Esophagus muscularis mucosa (tissue), 3 donors: Measurements from ENCODE around the gene ARHGAP15.

Experiments used
- POLR2AphosphoS5 ChIP-seq, 2 donors: sonication (generic); formaldehyde crosslinking; IDR thresholded peaks; one replicate each; pipeline ENCODE4 v1.6.1; 2017; ENCODE audit warnings: antibody characterized with exemption in 2 of 2
- TF ChIP-seq, protein P1 (sequence below), 3 experiments: fragments of 200-600 bp in 2 of 3; fragments of 450-650 bp in 1 of 3; sonication (generic) in 2 of 3; IDR thresholded peaks; one replicate each; pipeline ENCODE4 v1.5.1; 2017 to 2019; ENCODE audit warnings: antibody characterized with exemption in 3 of 3, mild to moderate bottlenecking in 2 of 3, moderate library complexity in 1 of 3

DNA sequence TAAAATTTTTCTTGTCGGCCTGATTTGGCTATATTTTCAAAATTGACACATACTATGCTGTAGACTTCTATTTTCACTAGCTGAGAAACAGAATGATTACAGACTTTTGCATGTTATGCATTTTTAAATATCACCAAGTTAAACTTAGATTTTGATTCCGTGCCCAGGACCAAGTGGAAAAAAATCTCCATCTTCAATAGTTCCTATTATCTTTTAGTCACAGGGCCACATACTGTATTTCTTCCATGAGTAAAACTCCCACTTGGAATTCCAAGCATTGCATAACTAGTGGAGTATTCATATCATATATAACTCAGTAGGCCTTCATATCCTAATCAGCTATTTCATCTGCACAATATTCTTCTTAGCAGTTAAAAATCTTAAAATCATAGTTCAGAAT lies 470.9 kb downstream of the ARHGAP15 start:
- TF ChIP-seq POLR2AphosphoS5 (IDR thresholded peaks at IDR 0.05), result no peak
- TF ChIP-seq, protein P1, sequence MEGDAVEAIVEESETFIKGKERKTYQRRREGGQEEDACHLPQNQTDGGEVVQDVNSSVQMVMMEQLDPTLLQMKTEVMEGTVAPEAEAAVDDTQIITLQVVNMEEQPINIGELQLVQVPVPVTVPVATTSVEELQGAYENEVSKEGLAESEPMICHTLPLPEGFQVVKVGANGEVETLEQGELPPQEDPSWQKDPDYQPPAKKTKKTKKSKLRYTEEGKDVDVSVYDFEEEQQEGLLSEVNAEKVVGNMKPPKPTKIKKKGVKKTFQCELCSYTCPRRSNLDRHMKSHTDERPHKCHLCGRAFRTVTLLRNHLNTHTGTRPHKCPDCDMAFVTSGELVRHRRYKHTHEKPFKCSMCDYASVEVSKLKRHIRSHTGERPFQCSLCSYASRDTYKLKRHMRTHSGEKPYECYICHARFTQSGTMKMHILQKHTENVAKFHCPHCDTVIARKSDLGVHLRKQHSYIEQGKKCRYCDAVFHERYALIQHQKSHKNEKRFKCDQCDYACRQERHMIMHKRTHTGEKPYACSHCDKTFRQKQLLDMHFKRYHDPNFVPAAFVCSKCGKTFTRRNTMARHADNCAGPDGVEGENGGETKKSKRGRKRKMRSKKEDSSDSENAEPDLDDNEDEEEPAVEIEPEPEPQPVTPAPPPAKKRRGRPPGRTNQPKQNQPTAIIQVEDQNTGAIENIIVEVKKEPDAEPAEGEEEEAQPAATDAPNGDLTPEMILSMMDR (IDR thresholded peaks at IDR 0.05), result no peak
